ENCODE results near the gene CTDSP2.

CTDSP2 gene

GRCh38 chr12:57807285-57807684, 39.2 kb downstream of the CTDSP2 start:
- H3K27ac ChIP-seq = no peak overlapping the region
- no peak for TF ChIP-seq CTCF (IDR thresholded peaks at IDR 0.05)
- no peak for TF ChIP-seq ZFX (IDR thresholded peaks at IDR 0.05; ENCODE audit: borderline replicate concordance)

- TF ChIP-seq CTCF (IDR thresholded peaks at IDR 0.05) (no peak), ZFX (IDR thresholded peaks at IDR 0.05; ENCODE audit: borderline replicate concordance) (no peak)
- no peak overlapping the region for H3K27ac ChIP-seq
Observed at GRCh38 chr12:57806677-57807076, 39.9 kb downstream of the CTDSP2 start.

- TF ChIP-seq ZFX (IDR thresholded peaks at IDR 0.05; ENCODE audit: borderline replicate concordance) = no peak
- peak; percentile 89 for TF ChIP-seq CTCF (IDR thresholded peaks at IDR 0.05)
- no peak overlapping the region for H3K27ac ChIP-seq
Observed at GRCh38 chr12:57803319-57803893, 43.1 kb downstream of the CTDSP2 start.

GRCh38 chr12:57802607-57803006, 43.9 kb downstream of the CTDSP2 start:
- no peak overlapping the region for H3K27ac ChIP-seq

GRCh38 chr12:57800965-57801364, 45.6 kb downstream of the CTDSP2 start:
- TF ChIP-seq CTCF (IDR thresholded peaks at IDR 0.05) = no peak
- TF ChIP-seq ZFX (IDR thresholded peaks at IDR 0.05; ENCODE audit: borderline replicate concordance) = no peak
- no peak overlapping the region for H3K27ac ChIP-seq

More at GRCh38 chr12:57802607-57803006, 43.9 kb downstream of the CTDSP2 start:
- TF ChIP-seq ZFX (IDR thresholded peaks at IDR 0.05; ENCODE audit: borderline replicate concordance) (no peak), CTCF (IDR thresholded peaks at IDR 0.05) (no peak)

GRCh38 chr12:57797933-57798332, 48.6 kb downstream of the CTDSP2 start:
- TF ChIP-seq CTCF (IDR thresholded peaks at IDR 0.05) = no peak
- TF ChIP-seq ZFX (IDR thresholded peaks at IDR 0.05; ENCODE audit: borderline replicate concordance) = no peak

GRCh38 chr12:57796996-57797395, 49.5 kb downstream of the CTDSP2 start:
- no peak for TF ChIP-seq CTCF (IDR thresholded peaks at IDR 0.05)

More at GRCh38 chr12:57797933-57798332, 48.6 kb downstream of the CTDSP2 start:
- H3K27ac ChIP-seq = no peak overlapping the region

More at GRCh38 chr12:57796996-57797395, 49.5 kb downstream of the CTDSP2 start:
- no peak overlapping the region for H3K27ac ChIP-seq

Measured in 22Rv1 (cell line).